T47D (cell line): ENCODE measurements around the gene ARHGAP33.

Source experiments
- DNase-seq, 2 experiments: peaks; one replicate each; pipeline versions ENCODE4 v3.0.0 to v3.0.0-alpha.2; 2011 to 2012; ENCODE audit warnings: low read depth in 1 of 2, low spot score in 1 of 2
- JUND ChIP-seq: IDR thresholded peaks from 2 replicates; pipeline ENCODE4 v1.6.1; 2012; ENCODE audit warnings: low read depth
- in situ Hi-C: cut with HindIII; loops from 2 replicates; pipeline ENCODE4 v1.10.0; 2016; ENCODE audit warnings: low sequenced_read_pairs, low pct_unique_long_range_greater_than_20kb

ARHGAP33 gene

GRCh38 chr19:35733180-35734125, 41.9 kb upstream of the ARHGAP33 start:
- in situ Hi-C loops, result no loop called here
- TF ChIP-seq JUND, result no peak
- DNase-seq, result no peak

GRCh38 chr19:35734273-35734672, 41.1 kb upstream of the ARHGAP33 start:
- DNase-seq, result no peak
- no peak for TF ChIP-seq JUND
- in situ Hi-C loops, result no loop called here

GRCh38 chr19:35734889-35735288, 40.5 kb upstream of the ARHGAP33 start:
- DNase-seq, result no peak
- in situ Hi-C loops, result no loop called here
- TF ChIP-seq JUND, result no peak

GRCh38 chr19:35736913-35737886, 38.2 kb upstream of the ARHGAP33 start:
- no peak for TF ChIP-seq JUND
- in situ Hi-C loops, result no loop called here
- DNase-seq, result peak in 1 of 2 experiments; percentile 35

- in situ Hi-C loops, result no loop called here
- TF ChIP-seq JUND, result no peak
- no peak for DNase-seq
Measured at GRCh38 chr19:35738021-35738886, 37.1 kb upstream of the ARHGAP33 start.

- DNase-seq, result no peak
- in situ Hi-C loops, result no loop called here
- TF ChIP-seq JUND, result no peak
Measured at GRCh38 chr19:35738887-35739229, 36.5 kb upstream of the ARHGAP33 start.

- in situ Hi-C loops, result no loop called here
- DNase-seq, result no peak
- no peak for TF ChIP-seq JUND
Measured at GRCh38 chr19:35739275-35740107, 35.9 kb upstream of the ARHGAP33 start.

GRCh38 chr19:35740108-35740422, 35.3 kb upstream of the ARHGAP33 start:
- TF ChIP-seq JUND, result no peak
- in situ Hi-C loops, result no loop called here
- DNase-seq, result no peak

GRCh38 chr19:35740423-35741202, 34.8 kb upstream of the ARHGAP33 start:
- TF ChIP-seq JUND, result no peak
- peak; percentile 95 for DNase-seq
- in situ Hi-C loops, result no loop called here

- in situ Hi-C loops, result no loop called here
- no peak for DNase-seq
Measured at GRCh38 chr19:35741203-35741515, 34.2 kb upstream of the ARHGAP33 start.

More at GRCh38 chr19:35741203-35741515, 34.2 kb upstream of the ARHGAP33 start:
- TF ChIP-seq JUND, result no peak
